GM18502 (cell line): ENCODE results near the gene BIRC7.

Source experiments
- ATAC-seq: cut with Tn5 transposase; IDR thresholded peaks from one replicate; pipeline ENCODE4 v1.9.1; 2021; ENCODE audit warnings: mild to moderate bottlenecking; ENCODE audit not compliant: unreplicated experiment, poor library complexity

Gene BIRC7

DNA sequence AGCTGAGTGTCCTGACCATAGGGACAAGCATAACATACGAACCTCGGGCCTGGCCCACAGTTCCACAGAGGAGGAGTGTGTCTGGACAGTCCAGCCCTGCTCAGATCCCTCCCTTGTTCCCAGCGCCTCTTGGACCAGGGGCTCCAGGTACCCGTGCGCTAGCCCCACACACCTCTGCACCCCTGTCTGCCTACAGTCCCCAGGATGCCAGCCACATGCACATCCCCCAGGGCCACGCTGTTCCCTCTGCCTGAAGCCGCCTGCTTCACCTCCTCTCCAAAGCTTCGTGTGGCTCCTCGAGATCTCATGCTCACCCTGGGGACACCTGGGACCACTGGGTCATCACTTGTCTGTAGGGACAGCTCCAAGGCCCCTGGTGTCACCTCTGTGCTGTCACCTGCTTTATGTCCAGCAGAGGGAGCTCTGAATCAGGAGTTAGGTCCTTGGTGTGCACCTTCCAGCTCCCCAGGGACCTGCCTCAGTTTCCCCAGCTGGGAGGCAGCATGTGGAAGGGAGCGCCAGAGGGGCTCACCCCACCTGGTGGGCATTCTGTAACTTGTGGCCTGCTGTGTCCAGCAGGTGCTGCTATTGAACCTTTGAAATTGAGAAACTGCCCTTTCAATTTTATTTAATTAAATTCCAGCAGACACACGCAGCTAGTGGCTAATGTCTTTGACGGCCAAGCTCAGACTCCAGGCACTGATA is 12.4 kb upstream of the BIRC7 start:
- ATAC-seq = no peak

DNA sequence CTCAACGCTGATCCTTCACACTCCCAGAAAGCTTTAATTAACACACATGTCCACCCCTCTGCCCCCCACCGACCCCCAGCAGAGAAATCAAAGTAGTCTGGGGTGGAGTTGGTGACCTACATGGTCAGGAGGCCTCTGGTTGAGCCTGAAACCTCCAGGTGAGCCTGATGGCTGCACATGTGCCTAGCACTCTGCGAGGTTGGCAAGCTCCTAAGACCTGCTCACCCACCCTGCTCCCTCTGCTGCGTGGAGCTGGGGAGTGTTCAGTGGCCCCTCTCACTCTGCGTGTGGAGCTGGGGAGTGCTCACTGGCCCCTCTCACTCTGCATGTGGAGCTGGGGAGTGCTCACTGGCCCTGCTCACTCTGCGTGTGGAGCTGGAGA is 11.9 kb upstream of the BIRC7 start:
- no peak for ATAC-seq

DNA sequence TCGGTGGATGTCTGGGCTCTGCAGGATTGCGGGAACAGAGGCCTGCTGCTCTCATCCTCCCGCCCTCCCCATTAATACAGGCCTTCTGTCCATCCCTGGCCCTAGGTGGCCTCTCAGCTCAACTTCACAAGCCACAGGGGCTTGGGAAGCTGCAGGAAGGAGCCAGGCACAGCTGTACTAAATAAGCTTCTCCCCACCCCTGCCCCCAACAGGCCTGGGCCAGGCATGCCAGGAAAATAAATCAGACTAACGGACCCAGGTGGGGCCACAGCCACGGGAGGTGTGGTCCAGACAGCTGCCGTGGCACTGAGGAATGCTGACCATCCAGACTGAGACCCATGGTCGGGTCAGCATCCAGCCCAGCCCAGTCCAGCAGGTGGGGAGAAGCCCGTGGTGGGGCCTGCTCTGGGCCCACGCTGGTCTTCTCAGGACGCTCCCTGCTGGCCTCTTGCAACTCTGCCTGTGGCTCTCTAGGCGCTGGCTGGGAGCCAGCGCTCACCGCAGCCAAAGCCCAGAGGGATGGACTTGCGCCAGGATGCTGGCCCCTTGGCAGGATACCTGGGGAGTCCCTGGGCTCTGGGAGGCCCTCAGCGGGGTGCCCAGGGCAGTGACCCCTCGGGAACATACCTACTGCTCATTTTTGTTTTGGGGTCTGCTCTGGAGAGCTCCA is 11.2 kb upstream of the BIRC7 start:
- ATAC-seq = no peak

DNA sequence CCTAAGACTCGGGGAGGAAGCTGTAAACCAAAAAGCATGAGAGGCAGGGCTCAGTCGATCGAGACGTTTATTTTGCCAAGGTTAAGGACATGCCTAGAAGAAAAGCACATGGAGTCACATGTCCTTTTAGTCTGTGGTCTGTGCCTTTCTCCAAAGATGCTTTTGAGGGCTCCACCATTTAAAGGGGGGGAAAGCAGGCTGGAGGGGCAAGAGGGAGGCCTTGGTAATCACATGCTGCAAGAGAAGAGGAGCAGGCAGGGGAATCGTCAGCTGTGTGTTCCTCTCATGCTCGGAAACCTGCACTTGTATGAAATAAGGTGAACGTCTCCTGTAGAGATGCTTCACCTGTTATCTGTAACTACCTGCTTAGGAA is 10.6 kb upstream of the BIRC7 start:
- no peak for ATAC-seq

DNA sequence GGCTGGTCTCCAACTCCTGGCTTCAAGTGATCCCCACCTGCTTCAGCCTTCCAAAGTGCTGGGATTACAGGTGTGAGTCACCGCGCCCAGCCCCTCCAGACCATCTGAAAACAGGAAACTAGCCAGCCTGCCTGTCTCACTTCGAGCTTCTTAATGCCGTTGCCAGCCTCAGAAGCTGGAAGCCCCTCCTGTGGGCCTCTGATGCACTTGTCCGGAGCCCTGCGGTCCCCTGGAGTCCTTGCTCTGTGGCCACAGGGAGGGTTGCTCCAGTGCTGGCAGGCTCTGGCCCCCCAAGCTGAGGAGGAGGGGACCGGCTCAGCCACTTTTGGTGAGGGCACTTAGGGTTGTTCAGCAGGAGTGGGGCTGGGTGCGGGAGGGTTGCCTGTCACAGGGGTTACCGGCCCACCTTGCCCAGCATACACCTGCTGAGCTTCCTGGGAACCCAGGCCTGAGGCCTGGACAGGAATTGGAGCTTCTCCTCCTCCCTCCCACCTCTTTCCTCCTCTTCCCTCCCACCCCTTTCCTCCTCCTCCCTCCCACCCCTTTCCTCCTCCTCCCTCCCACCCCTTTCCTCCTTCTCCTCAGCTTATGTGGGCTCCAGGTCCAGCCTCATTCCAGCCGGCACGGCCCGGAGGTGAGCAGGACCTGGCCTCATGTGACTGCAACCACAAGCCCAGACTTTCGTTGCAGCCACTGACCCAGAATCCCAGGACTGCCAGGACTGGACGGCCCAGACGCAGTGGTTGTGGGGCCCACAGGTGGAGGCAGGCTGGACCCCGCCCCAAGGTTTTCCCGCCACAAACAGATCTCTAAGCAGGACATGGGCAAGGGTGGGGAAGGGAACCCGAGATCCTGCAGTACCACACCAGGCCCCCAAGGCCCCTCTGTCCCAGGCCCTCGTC is 9.4 kb upstream of the BIRC7 start:
- no peak for ATAC-seq

DNA sequence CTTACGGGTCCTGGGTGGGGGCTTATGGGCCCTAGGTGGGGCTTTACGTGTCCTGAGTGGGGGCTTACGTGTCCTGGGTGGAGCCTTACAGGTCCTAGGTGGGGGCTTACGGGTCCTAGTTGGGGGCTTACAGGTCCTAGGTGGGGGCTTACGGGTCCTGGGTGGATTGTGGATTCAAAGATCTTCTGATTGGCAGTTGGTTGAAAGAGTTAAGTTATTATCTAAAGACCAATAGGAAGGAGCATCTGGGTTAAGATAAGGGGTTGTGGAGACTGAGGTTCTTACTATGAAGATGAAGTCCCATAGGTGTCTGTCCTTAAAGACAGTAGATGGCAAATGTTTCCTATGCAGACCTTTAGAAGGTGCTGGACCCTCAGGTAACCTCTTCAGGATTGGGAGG is 8.4 kb upstream of the BIRC7 start:
- no peak for ATAC-seq

DNA sequence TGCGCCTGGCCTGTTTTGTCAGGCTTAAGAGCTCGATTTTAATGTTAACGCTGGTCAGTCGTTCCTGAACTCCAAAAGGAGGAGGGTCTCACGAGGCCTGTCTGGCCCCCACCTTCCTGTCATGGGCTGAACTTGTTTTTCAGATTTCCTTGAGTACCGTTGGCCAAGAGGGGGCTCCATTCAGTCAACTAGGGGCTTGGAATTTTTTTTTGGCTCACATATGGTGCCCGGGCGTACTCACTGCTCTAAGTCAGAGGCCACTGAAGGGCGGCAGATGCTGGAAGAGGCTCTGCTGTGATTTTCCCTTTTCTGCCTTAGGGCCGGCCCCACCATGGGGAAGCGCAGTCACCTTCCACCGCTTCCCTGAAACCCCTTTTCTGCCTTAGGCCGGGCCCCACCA is 6.9 kb upstream of the BIRC7 start:
- ATAC-seq = no peak

DNA sequence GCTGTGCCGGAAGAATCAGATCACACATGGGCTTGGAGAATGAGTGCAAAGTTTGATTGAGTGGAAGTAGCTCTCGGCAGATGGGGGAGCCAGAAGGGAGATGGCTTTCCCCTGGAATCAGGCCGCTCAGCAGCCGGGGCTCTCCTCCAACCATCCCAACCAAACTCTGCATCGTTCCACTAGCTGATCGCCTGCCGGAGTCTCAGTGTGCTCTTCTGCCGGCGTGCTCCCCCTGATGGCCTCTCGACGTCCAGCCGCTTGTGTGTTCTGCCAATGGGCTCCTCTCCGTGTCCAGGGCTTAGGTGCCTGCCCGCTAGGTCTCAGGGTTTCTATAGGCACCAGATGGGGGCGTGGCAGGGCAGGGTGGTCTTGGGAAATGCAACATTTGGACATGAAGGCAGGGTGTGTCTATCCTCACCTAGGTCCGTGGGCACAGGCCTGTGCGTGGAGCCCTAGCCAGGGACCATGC is 4.9 kb upstream of the BIRC7 start:
- ATAC-seq = no peak

DNA sequence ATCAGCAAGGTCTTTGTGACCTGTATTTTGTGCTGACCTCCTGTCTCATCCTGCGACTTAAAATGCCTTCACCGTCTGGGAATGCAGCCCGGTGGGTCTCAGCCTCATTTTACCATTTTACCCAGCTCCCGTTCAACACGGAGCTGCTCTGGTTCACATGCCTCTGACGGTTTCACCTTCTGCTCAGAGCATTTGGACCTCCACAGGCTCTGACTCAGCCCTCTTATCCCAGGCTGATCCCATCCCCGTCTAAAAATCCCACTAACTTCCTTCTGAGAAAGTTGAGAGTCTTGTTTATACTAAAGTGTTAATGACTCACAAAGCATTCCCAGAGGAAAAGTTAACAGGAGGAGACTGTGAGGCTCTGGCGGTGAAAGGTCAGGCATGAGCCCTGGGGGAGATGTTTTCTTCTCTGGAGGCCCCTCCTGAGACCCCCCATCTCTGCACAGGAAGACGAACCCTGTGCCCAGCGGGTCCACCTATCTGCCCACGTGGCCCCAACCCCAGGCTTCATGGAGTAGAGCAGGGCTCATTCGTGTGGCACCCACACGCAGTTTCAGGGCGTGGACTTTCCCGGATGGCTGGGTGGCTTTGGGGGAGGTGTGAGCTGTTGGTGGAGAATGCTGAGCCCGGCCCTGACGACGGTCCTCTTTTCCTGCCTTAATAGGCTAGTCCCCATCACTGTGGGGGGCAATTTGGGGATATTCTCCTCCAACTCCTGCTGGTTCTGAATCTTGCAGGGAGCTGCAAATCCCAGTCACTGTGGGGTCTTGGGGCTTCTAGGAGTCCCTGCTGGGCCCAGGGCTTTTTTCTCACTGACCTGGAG is 3.3 kb upstream of the BIRC7 start:
- no peak for ATAC-seq

DNA sequence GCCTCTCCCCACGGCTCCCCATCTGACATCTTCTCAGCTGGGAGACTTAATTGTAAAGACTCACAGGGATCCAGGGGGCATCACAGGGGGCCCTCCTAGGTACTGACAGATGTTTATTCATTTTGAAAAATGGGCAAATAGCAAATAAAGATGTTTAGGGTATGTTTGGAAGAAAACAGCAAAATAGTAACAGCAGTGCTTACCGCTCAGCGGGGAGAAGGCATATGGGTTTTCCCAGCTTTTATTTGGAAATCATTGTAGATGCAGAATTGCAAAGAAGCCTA is 2.7 kb upstream of the BIRC7 start:
- ATAC-seq = no peak

DNA sequence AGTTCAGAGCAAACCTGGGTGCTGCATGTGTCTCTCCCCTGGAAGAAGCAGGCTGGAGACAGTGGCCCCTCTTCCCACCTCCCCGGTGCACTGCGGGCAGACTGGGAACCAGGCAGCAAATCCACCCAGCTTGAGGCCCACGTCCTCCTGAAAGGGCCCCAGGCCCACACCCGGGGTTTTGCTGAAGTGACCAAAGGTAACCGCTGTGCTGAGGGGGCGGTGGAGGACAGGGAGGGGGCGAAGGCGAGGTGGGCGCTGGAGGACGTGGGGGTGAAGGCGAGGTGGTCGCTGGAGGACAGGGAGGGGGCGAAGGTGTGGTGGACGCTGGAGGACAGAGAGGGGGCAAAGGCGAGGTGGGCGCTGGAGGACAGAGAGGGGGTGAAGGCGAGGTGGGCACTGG is 1.8 kb upstream of the BIRC7 start:
- ATAC-seq = no peak

DNA sequence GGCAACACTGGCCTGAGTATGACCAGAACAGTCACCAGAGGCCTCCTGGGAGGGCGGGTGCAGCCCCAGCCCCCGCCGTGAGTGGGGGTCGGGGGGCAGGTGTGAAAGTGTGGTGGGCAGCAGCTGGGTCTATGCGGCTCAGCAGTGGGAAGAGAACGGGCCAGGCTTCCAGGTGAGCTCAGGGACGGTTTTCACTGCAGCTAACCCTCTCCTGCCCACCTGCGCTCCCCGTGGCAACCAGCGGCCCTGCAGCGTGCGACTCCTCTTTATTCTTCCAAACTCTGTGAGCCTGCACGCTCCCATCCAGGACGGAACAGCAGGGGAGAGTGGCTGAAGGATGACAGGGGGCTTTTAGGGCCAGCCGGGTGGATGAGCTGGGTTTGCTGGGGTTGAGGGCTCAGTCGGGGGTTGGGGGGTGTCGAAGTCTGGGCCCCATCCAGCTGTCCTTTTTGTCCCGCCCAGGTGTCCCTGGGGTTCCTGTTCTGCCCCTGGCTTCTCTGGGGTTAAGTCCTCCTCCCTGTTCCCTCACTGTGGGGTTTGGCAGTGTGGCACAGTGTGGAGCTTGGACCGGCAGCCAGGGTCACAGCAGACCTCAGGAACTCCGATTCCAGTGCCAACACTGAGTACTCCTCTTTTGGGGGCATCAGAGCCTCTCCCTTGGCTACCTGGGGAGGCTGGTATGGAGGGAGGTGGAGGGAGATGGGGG is 859 bp upstream of the BIRC7 start:
- no peak for ATAC-seq

DNA sequence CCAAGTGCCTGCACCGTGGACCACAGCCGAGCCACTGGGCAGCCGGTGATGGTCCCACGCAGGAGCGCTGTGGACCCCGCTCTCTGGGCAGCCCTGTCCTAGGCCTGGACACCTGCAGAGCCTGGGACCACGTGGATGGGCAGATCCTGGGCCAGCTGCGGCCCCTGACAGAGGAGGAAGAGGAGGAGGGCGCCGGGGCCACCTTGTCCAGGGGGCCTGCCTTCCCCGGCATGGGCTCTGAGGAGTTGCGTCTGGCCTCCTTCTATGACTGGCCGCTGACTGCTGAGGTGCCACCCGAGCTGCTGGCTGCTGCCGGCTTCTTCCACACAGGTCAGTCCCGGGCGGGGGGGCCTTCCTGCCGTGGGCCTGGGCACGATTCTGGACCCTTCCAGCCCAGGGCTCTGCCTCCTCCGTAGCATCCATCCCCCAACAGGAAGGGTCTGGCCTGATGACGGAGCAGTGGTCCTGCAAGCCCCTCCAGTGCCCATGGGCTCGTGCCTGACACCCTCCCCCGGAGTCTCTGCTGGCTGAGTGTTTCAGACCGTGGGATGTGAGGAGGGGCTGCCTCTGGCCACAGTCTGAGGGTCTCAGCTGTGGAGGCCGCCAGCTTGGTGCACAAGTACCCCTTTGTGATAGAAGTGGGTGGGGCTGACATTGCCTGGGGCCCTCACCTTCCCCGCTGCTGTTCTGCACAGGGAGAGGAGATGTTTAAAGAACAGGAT is 572 bp downstream of the BIRC7 start:
- ATAC-seq = no peak

DNA sequence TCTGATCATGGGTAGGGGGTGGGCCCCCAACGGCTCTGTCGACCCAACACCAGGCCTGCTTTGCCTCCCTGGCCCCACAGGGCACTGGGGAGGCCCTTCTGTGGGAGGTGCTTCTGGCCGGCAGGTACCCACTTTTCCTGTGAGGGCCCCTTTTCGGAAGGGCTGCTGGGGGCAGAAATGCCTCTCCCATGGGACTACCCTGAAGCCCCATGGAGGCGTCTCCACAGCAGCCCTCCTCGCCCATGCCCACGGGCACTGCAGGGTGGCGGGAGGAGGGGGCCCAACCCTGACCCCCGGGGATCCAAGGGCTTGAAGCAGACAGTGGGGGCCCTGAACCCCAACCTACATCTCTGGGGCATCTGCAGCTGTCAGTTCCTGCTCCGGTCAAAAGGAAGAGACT is 2.3 kb downstream of the BIRC7 start:
- no peak for ATAC-seq

DNA sequence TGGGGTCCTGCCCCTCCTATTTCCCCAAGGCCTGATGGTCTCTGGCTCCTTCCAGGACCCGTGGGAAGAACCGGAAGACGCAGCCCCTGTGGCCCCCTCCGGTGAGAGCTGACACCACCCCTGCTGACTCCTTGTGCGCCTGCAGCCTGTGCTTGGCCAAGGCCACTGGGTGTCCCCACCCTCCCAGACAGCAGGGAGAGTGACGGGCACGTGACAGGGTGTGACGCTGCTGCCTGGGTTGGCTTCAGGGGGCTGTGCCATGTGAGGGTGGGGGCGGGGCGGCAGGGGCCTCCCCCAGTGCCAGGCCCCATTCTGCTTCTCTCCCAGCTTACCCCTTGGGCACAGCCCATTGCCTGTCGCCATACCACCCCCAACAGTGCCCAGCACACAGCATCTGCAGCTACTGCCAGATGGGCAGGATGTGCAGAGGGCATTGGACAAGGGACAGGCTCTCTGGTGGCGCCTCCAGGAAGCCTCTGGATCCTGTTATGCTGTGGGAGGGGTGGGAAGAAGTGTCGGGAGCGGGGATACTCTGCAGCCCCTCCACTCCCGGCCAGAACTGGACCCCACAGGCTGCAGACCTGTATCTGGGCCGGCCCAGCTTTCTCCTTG is 2.9 kb downstream of the BIRC7 start:
- no peak for ATAC-seq

DNA sequence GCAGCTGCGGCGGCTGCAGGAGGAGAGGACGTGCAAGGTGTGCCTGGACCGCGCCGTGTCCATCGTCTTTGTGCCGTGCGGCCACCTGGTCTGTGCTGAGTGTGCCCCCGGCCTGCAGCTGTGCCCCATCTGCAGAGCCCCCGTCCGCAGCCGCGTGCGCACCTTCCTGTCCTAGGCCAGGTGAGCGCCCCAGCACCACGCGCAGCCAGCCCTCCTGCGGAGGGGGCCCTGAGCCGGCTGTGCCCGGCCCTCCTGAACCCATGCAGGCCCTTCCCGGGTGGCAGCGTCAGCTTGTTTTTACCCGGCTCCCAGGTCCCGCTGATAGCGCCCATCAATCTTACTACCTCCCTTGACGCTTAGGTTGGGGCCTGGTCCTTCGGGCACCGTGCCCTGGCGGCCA is 3.7 kb downstream of the BIRC7 start:
- no peak for ATAC-seq

DNA sequence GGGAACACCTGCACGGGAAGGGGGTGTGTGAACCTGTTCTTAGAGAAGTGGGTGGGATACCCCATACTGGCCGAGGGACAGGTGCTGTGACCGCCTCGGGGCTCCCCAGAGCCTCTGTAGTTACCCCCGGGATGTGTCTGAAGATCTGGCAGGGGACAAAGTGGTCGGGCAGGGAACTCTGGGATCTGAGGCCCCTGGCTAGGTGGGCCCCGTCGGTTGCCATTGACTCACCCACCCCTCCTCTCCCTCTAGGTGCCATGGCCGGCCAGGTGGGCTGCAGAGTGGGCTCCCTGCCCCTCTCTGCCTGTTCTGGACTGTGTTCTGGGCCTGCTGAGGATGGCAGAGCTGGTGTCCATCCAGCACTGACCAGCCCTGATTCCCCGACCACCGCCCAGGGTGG is 4.3 kb downstream of the BIRC7 start:
- no peak for ATAC-seq

DNA sequence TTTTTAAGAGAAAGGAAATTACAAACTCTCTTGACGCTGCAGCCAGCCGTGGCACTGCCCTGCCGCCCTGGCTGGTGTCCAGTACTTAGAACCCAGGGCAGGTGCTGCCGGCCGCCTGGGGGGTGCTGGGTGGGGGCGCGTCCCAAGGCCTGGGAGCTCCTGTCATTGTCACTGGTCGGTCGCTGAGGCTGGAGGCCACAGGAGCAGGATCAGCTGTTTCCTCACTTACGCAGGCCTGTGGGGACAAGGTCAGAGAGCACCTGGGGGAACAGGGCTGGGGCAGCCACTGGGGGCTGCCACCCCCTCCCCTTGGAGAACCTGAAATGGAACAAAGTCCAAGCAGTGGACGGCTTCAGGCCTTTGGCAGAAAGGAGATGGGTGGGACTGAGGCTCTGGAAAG is 5.6 kb downstream of the BIRC7 start:
- no peak for ATAC-seq

DNA sequence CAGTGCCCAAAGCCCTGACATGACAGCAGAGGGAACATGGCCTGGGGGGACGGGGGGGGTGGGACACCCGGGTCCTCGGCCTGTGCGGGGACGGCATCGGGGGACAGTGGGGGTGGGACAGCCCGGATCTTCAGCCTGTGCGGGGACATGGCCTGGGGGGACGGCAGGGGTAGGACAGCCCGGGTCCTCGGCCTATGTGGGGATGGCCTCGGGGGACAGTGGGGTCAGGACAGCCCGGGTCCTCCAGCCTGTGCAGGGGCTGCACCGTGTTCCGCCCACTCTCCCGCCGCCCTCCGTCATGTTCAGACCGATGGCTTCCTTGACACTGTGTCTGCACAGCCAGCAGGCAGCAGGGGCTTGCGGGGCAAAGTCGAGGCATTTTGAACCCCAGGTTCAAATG is 7.0 kb downstream of the BIRC7 start:
- no peak for ATAC-seq
